Activated naive CD8-positive, alpha-beta T cell (primary cell): ENCODE data around the gene HRH4.
A peak's percentile ranks its signal among the peaks of the same experiment; 100 is the strongest.

Experiments used
- H3K27ac Mint-ChIP-seq: one replicate; pipeline ENCODE4 v1.8.0; 2021; ENCODE audit warnings: mixed read lengths
- H3K27me3 Mint-ChIP-seq: one replicate; pipeline ENCODE4 v1.8.0; 2021; ENCODE audit warnings: mixed read lengths
- H3K36me3 Mint-ChIP-seq: one replicate; pipeline ENCODE4 v1.8.0; 2021; ENCODE audit warnings: mixed read lengths
- H3K4me1 Mint-ChIP-seq: one replicate; pipeline ENCODE4 v1.8.0; 2021; ENCODE audit warnings: low read depth, mixed read lengths
- H3K4me3 Mint-ChIP-seq: one replicate; pipeline ENCODE4 v1.8.0; 2021; ENCODE audit warnings: mild to moderate bottlenecking, mixed read lengths
- H3K9me3 Mint-ChIP-seq: one replicate; pipeline ENCODE4 v1.8.0; 2021; ENCODE audit warnings: low read depth, mixed read lengths

Gene HRH4

GRCh38 chr18:24460388-24460787 lies at the start of gene HRH4:
Gene HRH4 (plus strand): TSS chr18:24460637. CDS start chr18:24460729, 92 bp downstream.
- Mint-ChIP-seq H3K27me3 (peaks cover 4% of the 10 kb centered on the region), H3K36me3 (peaks cover 3% of the 10 kb centered on the region), H3K4me3 (peak within 1 kb of the TSS; percentile 64), H3K4me1 (peaks cover 5% of the 10 kb centered on the region), H3K9me3 (no peaks in the 10 kb centered on the region), H3K27ac (no peak within 1 kb of the TSS)

GRCh38 chr18:24413148-24413547 lies 47.3 kb upstream of the HRH4 start:
- Mint-ChIP-seq H3K27ac (no peak overlapping the region), H3K4me3 (no peak overlapping the region), H3K36me3 (peaks cover 8% of the 10 kb centered on the region), H3K4me1 (peaks cover 11% of the 10 kb centered on the region), H3K27me3 (peaks cover 21% of the 10 kb centered on the region), H3K9me3 (peaks cover 6% of the 10 kb centered on the region)

GRCh38 chr18:24414349-24415003 lies 46.0 kb upstream of the HRH4 start:
- Mint-ChIP-seq H3K36me3 (peaks cover 8% of the 10 kb centered on the region), H3K27me3 (peaks cover 22% of the 10 kb centered on the region), H3K9me3 (peaks cover 6% of the 10 kb centered on the region)

GRCh38 chr18:24417480-24417879 lies 43.0 kb upstream of the HRH4 start:
- H3K27me3 Mint-ChIP-seq, result peaks cover 23% of the 10 kb centered on the region
- H3K4me3 Mint-ChIP-seq, result no peak overlapping the region
- peaks cover 10% of the 10 kb centered on the region for H3K4me1 Mint-ChIP-seq
- H3K36me3 Mint-ChIP-seq, result peaks cover 6% of the 10 kb centered on the region
- peaks cover 6% of the 10 kb centered on the region for H3K9me3 Mint-ChIP-seq
- no peak overlapping the region for H3K27ac Mint-ChIP-seq

More at GRCh38 chr18:24414349-24415003, 46.0 kb upstream of the HRH4 start:
- peaks cover 11% of the 10 kb centered on the region for H3K4me1 Mint-ChIP-seq
- H3K4me3 Mint-ChIP-seq, result no peak overlapping the region
- H3K27ac Mint-ChIP-seq, result no peak overlapping the region

- Mint-ChIP-seq H3K36me3 (peaks cover 13% of the 10 kb centered on the region), H3K4me3 (no peak overlapping the region), H3K9me3 (peaks cover 2% of the 10 kb centered on the region), H3K27me3 (peaks cover 35% of the 10 kb centered on the region), H3K27ac (no peak overlapping the region), H3K4me1 (peaks cover 1% of the 10 kb centered on the region)
Observed at GRCh38 chr18:24420551-24420950, 39.9 kb upstream of the HRH4 start.

GRCh38 chr18:24421831-24422230 lies 38.6 kb upstream of the HRH4 start:
- Mint-ChIP-seq H3K27me3 (peaks cover 35% of the 10 kb centered on the region), H3K27ac (no peak overlapping the region), H3K4me1 (peaks cover 7% of the 10 kb centered on the region), H3K36me3 (peaks cover 19% of the 10 kb centered on the region), H3K4me3 (no peak overlapping the region), H3K9me3 (peaks cover 4% of the 10 kb centered on the region)

- Mint-ChIP-seq H3K9me3 (peaks cover 4% of the 10 kb centered on the region), H3K4me3 (peak overlapping the region; percentile 78), H3K36me3 (peaks cover 25% of the 10 kb centered on the region), H3K4me1 (peaks cover 19% of the 10 kb centered on the region), H3K27me3 (peaks cover 19% of the 10 kb centered on the region), H3K27ac (peak overlapping the region; percentile 72)
Observed at GRCh38 chr18:24426073-24426397, 34.4 kb upstream of the HRH4 start.

- Mint-ChIP-seq H3K36me3 (peaks cover 28% of the 10 kb centered on the region), H3K9me3 (peaks cover 4% of the 10 kb centered on the region), H3K4me1 (peaks cover 19% of the 10 kb centered on the region)
Observed at GRCh38 chr18:24426398-24427294, 33.8 kb upstream of the HRH4 start, which contains the start of gene IMPACT. Gene IMPACT (plus strand): TSS chr18:24426670. CDS start chr18:24426757, 87 bp downstream.

GRCh38 chr18:24427484-24427883 lies 33.0 kb upstream of the HRH4 start:
- Mint-ChIP-seq H3K36me3 (peaks cover 30% of the 10 kb centered on the region), H3K27me3 (peaks cover 15% of the 10 kb centered on the region), H3K4me3 (peak overlapping the region; percentile 88), H3K9me3 (peaks cover 4% of the 10 kb centered on the region), H3K27ac (peak overlapping the region; percentile 89), H3K4me1 (peaks cover 19% of the 10 kb centered on the region)

More at GRCh38 chr18:24426398-24427294, 33.8 kb upstream of the HRH4 start, which contains the start of gene IMPACT:
- peak within 1 kb of the TSS; percentile 89 for H3K27ac Mint-ChIP-seq
- peak within 1 kb of the TSS; percentile 88 for H3K4me3 Mint-ChIP-seq
- H3K27me3 Mint-ChIP-seq, result peaks cover 16% of the 10 kb centered on the region

GRCh38 chr18:24428709-24429108 lies 31.7 kb upstream of the HRH4 start:
- H3K27me3 Mint-ChIP-seq, result peaks cover 5% of the 10 kb centered on the region
- no peak overlapping the region for H3K4me3 Mint-ChIP-seq
- H3K27ac Mint-ChIP-seq, result no peak overlapping the region
- peaks cover 25% of the 10 kb centered on the region for H3K36me3 Mint-ChIP-seq
- peaks cover 4% of the 10 kb centered on the region for H3K9me3 Mint-ChIP-seq
- H3K4me1 Mint-ChIP-seq, result peaks cover 19% of the 10 kb centered on the region

- Mint-ChIP-seq H3K27me3 (peaks cover 2% of the 10 kb centered on the region), H3K36me3 (peaks cover 22% of the 10 kb centered on the region), H3K4me1 (peaks cover 19% of the 10 kb centered on the region), H3K9me3 (peaks cover 4% of the 10 kb centered on the region), H3K4me3 (no peak overlapping the region), H3K27ac (no peak overlapping the region)
Observed at GRCh38 chr18:24429188-24429587, 31.2 kb upstream of the HRH4 start.

- Mint-ChIP-seq H3K4me3 (no peak overlapping the region), H3K36me3 (peaks cover 20% of the 10 kb centered on the region), H3K27me3 (no peaks in the 10 kb centered on the region), H3K9me3 (no peaks in the 10 kb centered on the region), H3K4me1 (peaks cover 13% of the 10 kb centered on the region), H3K27ac (no peak overlapping the region)
Observed at GRCh38 chr18:24432618-24433017, 27.8 kb upstream of the HRH4 start.

- Mint-ChIP-seq H3K27me3 (no peaks in the 10 kb centered on the region), H3K36me3 (peaks cover 36% of the 10 kb centered on the region), H3K4me1 (peaks cover 5% of the 10 kb centered on the region), H3K27ac (no peak overlapping the region), H3K4me3 (no peak overlapping the region), H3K9me3 (no peaks in the 10 kb centered on the region)
Observed at GRCh38 chr18:24436939-24437338, 23.5 kb upstream of the HRH4 start.

- Mint-ChIP-seq H3K27me3 (no peaks in the 10 kb centered on the region), H3K27ac (no peak overlapping the region), H3K36me3 (peaks cover 45% of the 10 kb centered on the region), H3K9me3 (no peaks in the 10 kb centered on the region), H3K4me3 (no peak overlapping the region), H3K4me1 (peaks cover 2% of the 10 kb centered on the region)
Observed at GRCh38 chr18:24443870-24444269, 16.6 kb upstream of the HRH4 start.

GRCh38 chr18:24446453-24446852 lies 14.0 kb upstream of the HRH4 start:
- peaks cover 40% of the 10 kb centered on the region for H3K36me3 Mint-ChIP-seq
- peaks cover 2% of the 10 kb centered on the region for H3K4me1 Mint-ChIP-seq
- H3K4me3 Mint-ChIP-seq, result no peak overlapping the region
- no peaks in the 10 kb centered on the region for H3K9me3 Mint-ChIP-seq
- H3K27ac Mint-ChIP-seq, result no peak overlapping the region
- H3K27me3 Mint-ChIP-seq, result no peaks in the 10 kb centered on the region
